GM12878 (cell line): ENCODE results near the gene ANKRD40CL. TPM values are rescaled to one million over a fixed set of nuclear protein-coding genes. Genes with fewer than 3 reads are reported as not detected.

ENCODE experiments used
- ATAC-seq: fragments of 200-7000 bp; cut with Tn5 transposase; 3 replicates; pipeline ENCODE4 v1.9.1; 2020; ENCODE audit warnings: mild to moderate bottlenecking, moderate library complexity
- BruUV-seq: library from RNA; stranded (reverse); fragments of 400-500 nt; replicated peaks from 2 replicates; lab custom pipeline; 2021; lab: Mats Ljungman, UMichigan
- CTCF ChIA-PET: fragments of 300-600 bp; sonication (Branson Sonifier 250); formaldehyde crosslinking; extraction: SDS; loops from one replicate; lab custom pipeline; 2021; ENCODE audit warnings: inconsistent platforms; lab: Yijun Ruan, JAX
- POLR2A ChIA-PET: fragments of 350-600 bp; formaldehyde crosslinking; extraction: SDS; loops from one replicate; lab custom pipeline; 2021; ENCODE audit warnings: inconsistent platforms; lab: Charles Lee
- RAD21 ChIA-PET: fragments of 300-600 bp; sonication (Branson Sonifier 250); formaldehyde crosslinking; loops from one replicate; lab custom pipeline; 2023; ENCODE audit warnings: antibody characterized with exemption; ENCODE audit not compliant: unreplicated experiment; lab: Charles Lee
- SMC1A ChIA-PET: fragments of 300-600 bp; sonication (Branson Sonifier 250); formaldehyde crosslinking; loops from one replicate; lab custom pipeline; 2023; ENCODE audit not compliant: unreplicated experiment, uncharacterized antibody; lab: Charles Lee
- DNase-seq: peaks from one replicate; pipeline ENCODE4 v3.0.0-alpha.2; 2011; ENCODE audit warnings: low read depth, low spot score
- FAIRE-seq: peaks from 3 replicates; lab custom pipeline; 2011; peaks lifted over from hg19 to GRCh38; lab: Jason Lieb, UNC
- H2AFZ ChIP-seq: 2 replicates; pipeline ENCODE4 v1.6.0; 2011; ENCODE audit warnings: low read depth, low read length, control low read depth; ENCODE audit not compliant: control insufficient read depth
- H3K27ac ChIP-seq: 2 replicates; pipeline ENCODE4 v1.5.1; 2011; ENCODE audit warnings: control low read depth; ENCODE audit not compliant: control insufficient read depth, insufficient read depth
- H3K27me3 ChIP-seq, 2 experiments: replicated peaks in 1 of 2; 2 replicates each; pipeline versions ENCODE4 v1.6.0 to v1.6.1; 2011; ENCODE audit warnings: low read length in 1 of 2; ENCODE audit not compliant: control insufficient read depth in 2 of 2, insufficient read depth in 2 of 2
- H3K36me3 ChIP-seq, 2 experiments: 2 replicates each; pipeline ENCODE4 v1.5.1; 2011; ENCODE audit warnings: low read length in 1 of 2; ENCODE audit not compliant: control insufficient read depth in 2 of 2, insufficient read depth in 2 of 2
- H3K4me1 ChIP-seq: 2 replicates; pipeline ENCODE4 v1.6.1; 2011; ENCODE audit warnings: mild to moderate bottlenecking, low read length, moderate library complexity, mixed read lengths; ENCODE audit not compliant: control insufficient read depth, insufficient read depth
- H3K4me2 ChIP-seq: 2 replicates; pipeline ENCODE4 v1.6.0; 2011; ENCODE audit warnings: control low read depth; ENCODE audit not compliant: control insufficient read depth, insufficient read depth
- H3K4me3 ChIP-seq: fragments of 200-600 bp; sonication (generic); 2 replicates; pipeline ENCODE4 v1.5.1; 2016
- H3K79me2 ChIP-seq: 2 replicates; pipeline ENCODE4 v1.6.0; 2011; ENCODE audit warnings: low read length; ENCODE audit not compliant: control insufficient read depth, insufficient read depth
- H3K9ac ChIP-seq: 2 replicates; pipeline ENCODE4 v1.8.0; 2011; ENCODE audit warnings: low read length, control low read depth, mixed read lengths; ENCODE audit not compliant: control insufficient read depth, insufficient read depth
- H3K9me3 ChIP-seq: replicated peaks from 3 replicates; pipeline ENCODE4 v1.5.1; 2011; ENCODE audit warnings: mild to moderate bottlenecking, low read length; ENCODE audit not compliant: control insufficient read depth, insufficient read depth
- H4K20me1 ChIP-seq: 2 replicates; pipeline ENCODE4 v1.6.0; 2011; ENCODE audit not compliant: control insufficient read depth, insufficient read depth
- GABPA ChIP-seq: IDR thresholded peaks from 2 replicates; pipeline ENCODE4 v1.6.1; 2014; ENCODE audit warnings: antibody characterized with exemption, low read depth, mild to moderate bottlenecking, inconsistent platforms
- HDGF ChIP-seq: fragments of 450-650 bp; IDR thresholded peaks from 2 replicates; pipeline ENCODE4 v1.6.1; 2016; ENCODE audit warnings: antibody characterized with exemption
- SP1 ChIP-seq: IDR thresholded peaks from one replicate; pipeline ENCODE4 v1.6.1; 2011; ENCODE audit warnings: low read depth, low read length
- WGBS: methylation state at CpG from one replicate; pipeline ENCODE4 v1.1.6; 2016; ENCODE audit warnings: low lambda C conversion rate; ENCODE audit not compliant: insufficient replicate concordance, insufficient coverage; ENCODE audit errors: missing lambda C conversion rate; 5-methylcytosine and 5-hydroxymethylcytosine counted together
- in situ Hi-C: fragments of 300-500 bp; cut with MboI; formaldehyde crosslinking; loops from 9 replicates; pipeline ENCODE4 v1.14.3; 2018; ENCODE audit warnings: mixed read lengths
- intact Hi-C: fragments of 100-400 bp; cut with micrococcal nuclease; formaldehyde crosslinking; loops from one replicate; pipeline ENCODE4 v1.14.2; 2022; ENCODE audit not compliant: unreplicated experiment
- polyA plus RNA-seq, 11 experiments: library from polyadenylated mRNA; depleted of rRNA in 4 of 11; unstranded in 6 of 11; stranded (reverse) in 5 of 11; fragments of >200 nt; fragmentation: Nextera tagmentation in 4 of 11; fragmentation: Illumina TruSeq in 1 of 11; extraction: Ambion mirVana in 4 of 11; extraction: Trizol in 1 of 11; gene quantifications; 1 replicate in 1 of 11; 2 replicates in 10 of 11; pipeline versions ENCODE4 v1.2.1 to v1.2.3, GENCODE V29; 2011 to 2016; ENCODE audit warnings: inconsistent platforms in 2 of 11, missing spikeins in 2 of 11, low read depth in 1 of 11
- total RNA-seq, 4 experiments: library from RNA; depleted of rRNA in 3 of 4; stranded (reverse); fragments of >200 nt in 3 of 4; fragmentation: Illumina TruSeq in 1 of 4; extraction: Trizol in 1 of 4; gene quantifications; 2 replicates each; pipeline versions ENCODE4 v1.2.1 to v1.2.3, GENCODE V29; 2013 to 2021

The ANKRD40CL gene
- total and polyA plus RNA-seq, 10 of the 15 experiments (the other 5 are each of a cell fraction or from before 2014, with no cell fraction given) = not detected

- ATAC-seq (no peak), FAIRE-seq (no peak), DNase-seq (no peak)
- H3K36me3 ChIP-seq = no peaks in the 10 kb centered on the region
- BruUV-seq = no TSS peak
- H3K9ac ChIP-seq = no peak overlapping the region
- H3K4me3 ChIP-seq = no peak overlapping the region
- in situ Hi-C loops = loop anchor here (5.0 to 10.0 kb wide), 2 partner anchors 61 to 174 kb away; no protein-coding TSS in a partner anchor
- 84% methylated on average over 28 of the region's 38 CpGs for WGBS
- RAD21 ChIA-PET = interaction anchor here (0.6 to 0.9 kb wide), 2 partner anchors 68 to 184 kb away, joined by 3 to 4 read pairs; no protein-coding TSS in a partner anchor
- CTCF ChIA-PET = interaction anchor here (6.3 kb wide), 1 partner anchor 61 kb away, joined by 84 read pairs; no protein-coding TSS in a partner anchor
- intact Hi-C loops = no loop called here
- no peaks in the 10 kb centered on the region for H3K9me3 ChIP-seq
- H3K79me2 ChIP-seq = no peaks in the 10 kb centered on the region
- POLR2A ChIA-PET = no interaction called here
- H4K20me1 ChIP-seq = no peaks in the 10 kb centered on the region
- no peak overlapping the region for H2AFZ ChIP-seq
- H3K4me2 ChIP-seq = no peak overlapping the region
- SMC1A ChIA-PET = no interaction called here
- TF ChIP-seq GABPA = no peak
- no peak for TF ChIP-seq HDGF
- TF ChIP-seq, all 136 proteins: peak for 0
- H3K27ac ChIP-seq = no peak overlapping the region
- no peaks in the 10 kb centered on the region for H3K27me3 ChIP-seq
- no peaks in the 10 kb centered on the region for H3K4me1 ChIP-seq
These were observed 13.8 kb upstream of the ANKRD40CL start for GRCh38 chr17:50781167-50781566.

- BruUV-seq = no TSS peak
- Histone ChIP-seq H3K9ac (no peak overlapping the region), H3K4me2 (no peak overlapping the region), H3K27me3 (no peaks in the 10 kb centered on the region), H3K4me1 (no peaks in the 10 kb centered on the region), H3K4me3 (no peak overlapping the region), H2AFZ (no peak overlapping the region), H3K79me2 (no peaks in the 10 kb centered on the region), H4K20me1 (no peaks in the 10 kb centered on the region), H3K27ac (no peak overlapping the region), H3K9me3 (no peaks in the 10 kb centered on the region), H3K36me3 (no peaks in the 10 kb centered on the region)
- RAD21 ChIA-PET = interaction anchor here (0.9 kb wide), 1 partner anchor 62 kb away, joined by 3 read pairs; no protein-coding TSS in a partner anchor
- in situ Hi-C loops = loop anchor here (5.0 to 10.0 kb wide), 2 partner anchors 62 to 175 kb away; no protein-coding TSS in a partner anchor
- FAIRE-seq (no peak), DNase-seq (no peak), ATAC-seq (no peak)
- no peak for TF ChIP-seq SP1
- SMC1A ChIA-PET = interaction anchor here (0.7 to 1.2 kb wide), 3 partner anchors 14 to 159 kb away, joined by 3 read pairs; no protein-coding TSS in a partner anchor
- intact Hi-C loops = no loop called here
- CTCF ChIA-PET = interaction anchor here (0.5 to 1.3 kb wide), 5 partner anchors 62 to 383 kb away, joined by 3 to 4 read pairs (median 3); no protein-coding TSS in a partner anchor
- WGBS = 94% methylated on average over 9 of the region's 9 CpGs
- POLR2A ChIA-PET = interaction anchor here (0.6 kb wide), 2 partner anchors 15 to 150 kb away, joined by 4 to 5 read pairs; no protein-coding TSS in a partner anchor
These were observed 12.5 kb upstream of the ANKRD40CL start for GRCh38 chr17:50779747-50780353.
